Spleen (tissue), 11 donors: ENCODE data around the gene CCDC54. TPM values are rescaled to one million over a fixed set of nuclear protein-coding genes. Genes with fewer than 3 reads are reported as not detected.

Source experiments
- DNase-seq: peaks from one replicate; pipeline ENCODE4 v3.0.0-alpha.2; 2020
- H3K27ac ChIP-seq, 8 donors: fragments of 200-600 bp; sonication (generic) in 7 of 8; 1 replicate in 4 of 8; 2 replicates in 4 of 8; pipeline versions ENCODE4 v1.5.0 to v1.8.0; 2016 to 2021; ENCODE audit warnings: inconsistent platforms in 4 of 8, mild to moderate bottlenecking in 4 of 8, moderate library complexity in 1 of 8
- H3K27me3 ChIP-seq, 7 donors: fragments of 200-600 bp; sonication (generic) in 6 of 7; replicated peaks in 1 of 7; 1 replicate in 4 of 7; 2 replicates in 3 of 7; pipeline versions ENCODE4 v1.5.0 to v1.8.0; 2016 to 2021; ENCODE audit warnings: inconsistent platforms in 3 of 7, mild to moderate bottlenecking in 1 of 7
- H3K36me3 ChIP-seq, 6 donors: fragments of 200-600 bp; sonication (generic) in 5 of 6; 1 replicate in 4 of 6; 2 replicates in 2 of 6; pipeline versions ENCODE4 v1.5.0 to v1.8.0; 2016 to 2021; ENCODE audit warnings: inconsistent platforms in 2 of 6
- H3K4me1 ChIP-seq, 6 donors: fragments of 200-600 bp; sonication (generic) in 5 of 6; 1 replicate in 3 of 6; 2 replicates in 3 of 6; pipeline versions ENCODE4 v1.5.0 to v1.8.0; 2016 to 2021; ENCODE audit warnings: inconsistent platforms in 3 of 6
- H3K4me3 ChIP-seq, 8 donors: fragments of 200-600 bp; sonication (generic) in 7 of 8; 1 replicate in 4 of 8; 2 replicates in 4 of 8; pipeline versions ENCODE4 v1.5.0 to v1.8.0; 2016 to 2021; ENCODE audit warnings: inconsistent platforms in 4 of 8, mild to moderate bottlenecking in 4 of 8, moderate library complexity in 2 of 8
- H3K9me3 ChIP-seq, 8 donors: fragments of 200-600 bp; sonication (generic) in 7 of 8; 1 replicate in 4 of 8; 2 replicates in 4 of 8; pipeline versions ENCODE4 v1.5.0 to v1.8.0; 2016 to 2021; ENCODE audit warnings: inconsistent platforms in 4 of 8
- CTCF ChIP-seq, 11 experiments: fragments of 200-600 bp in 7 of 11; fragments of 450-650 bp in 4 of 11; sonication (generic) in 4 of 11; IDR thresholded peaks in 8 of 11; conservative IDR thresholded peaks in 3 of 11; 1 replicate in 7 of 11; 2 replicates in 4 of 11; pipeline versions ENCODE4 v1.4.0 to v1.8.0; 2016 to 2021; ENCODE audit warnings: antibody characterized with exemption in 11 of 11, inconsistent platforms in 4 of 11, mild to moderate bottlenecking in 1 of 11
- POLR2A ChIP-seq, 3 donors: fragments of 450-650 bp; IDR thresholded peaks; one replicate each; pipeline ENCODE4 v1.5.1; 2017; ENCODE audit warnings: antibody characterized with exemption in 3 of 3, mild to moderate bottlenecking in 1 of 3
- POLR2AphosphoS5 ChIP-seq, 3 donors: sonication (generic); formaldehyde crosslinking; IDR thresholded peaks; one replicate each; pipeline ENCODE4 v1.5.1; 2017; ENCODE audit warnings: antibody characterized with exemption in 3 of 3
- WGBS, 5 donors: extraction: QIAGEN DNeasy Blood & Tissue Kit in 3 of 5; methylation state at CpG; one replicate each; pipeline versions ENCODE4 v1.1.5 to v1.1.7; 2013 to 2018; 5-methylcytosine and 5-hydroxymethylcytosine counted together
- intact Hi-C: fragments of 100-400 bp; cut with DNase I; formaldehyde crosslinking; loops from one replicate; pipeline ENCODE4 v1.15.0; 2023; ENCODE audit warnings: low total_unique reads
- polyA plus RNA-seq, 3 donors: library from polyadenylated mRNA; stranded (reverse); fragments of 200-250 nt; gene quantifications; one replicate each; pipeline ENCODE4 v1.2.1, GENCODE V29; 2013
- total RNA-seq, 7 donors: library from RNA; depleted of rRNA in 3 of 7; stranded (reverse); fragments of >200 nt in 3 of 7; fragmentation: NEBNext Ultra II Directional in 4 of 7; extraction: Animal tissue kit (Norgen Biotek cat#: 25700) in 4 of 7; gene quantifications; one replicate each; pipeline versions ENCODE4 v1.1.0 to v1.2.1, GENCODE V29; 2016 to 2021
- donor health status: healthy with polysubstance abuse.
- donor health status: DM: no; HTN: no; CAD: no; lungs with moderate emphysema.
- donor health status: DM: no; HTN: no; CAD: no.
- donor health status: Bipolar disorder and iron deficiency.
- donor health status: healthy.
- donor health status: DM: no; HTN: no; CAD: no.
- donor health status: DM: yes; HTN: yes; CAD: no.

The CCDC54 gene
- total and polyA plus RNA-seq, 10 donors, result not detected

- peaks cover 0 to 10% (median 2%) of the 10 kb centered on the region in 6 donors for H3K4me1 ChIP-seq
- H3K36me3 ChIP-seq, result no peaks in the 10 kb centered on the region
- H3K4me3 ChIP-seq, result no peak overlapping the region
- intact Hi-C loops, result loop anchor here (5.0 kb wide), 1 partner anchor 145 kb away; no protein-coding TSS in a partner anchor
- no peak overlapping the region for H3K27ac ChIP-seq
- TF ChIP-seq POLR2AphosphoS5 (IDR thresholded peaks at IDR 0.05) (no peak), CTCF (IDR thresholded peaks at IDR 0.05 in 8 of 11, conservative IDR thresholded peaks at IDR 0.05 in 3 of 11) (no peak), POLR2A (IDR thresholded peaks at IDR 0.05) (no peak)
- H3K9me3 ChIP-seq, result no peaks in the 10 kb centered on the region
- DNase-seq, result no peak
- no peaks in the 10 kb centered on the region for H3K27me3 ChIP-seq
Measured at GRCh38 chr3:107416886-107417285, 39.6 kb downstream of the CCDC54 start.

- H3K4me3 ChIP-seq, result peak overlapping the region in 1 of 8 donors; percentile 24
- no peaks in the 10 kb centered on the region for H3K27me3 ChIP-seq
- peaks cover 0 to 23% (median 3%) of the 10 kb centered on the region in 6 donors for H3K4me1 ChIP-seq
- no peaks in the 10 kb centered on the region for H3K36me3 ChIP-seq
- no peak overlapping the region for H3K27ac ChIP-seq
- intact Hi-C loops, result no loop called here
- H3K9me3 ChIP-seq, result no peaks in the 10 kb centered on the region
- peak; percentile 24 to 79 (median 54) for TF ChIP-seq CTCF (IDR thresholded peaks at IDR 0.05 in 8 of 11, conservative IDR thresholded peaks at IDR 0.05 in 3 of 11)
- TF ChIP-seq POLR2AphosphoS5 (IDR thresholded peaks at IDR 0.05), result no peak
- 0 to 1% (median 1%) methylated on average over 4 of the region's 4 CpGs for WGBS, 5 donors
- no peak for DNase-seq
Measured at GRCh38 chr3:107421170-107421792, 44.0 kb downstream of the CCDC54 start.

GRCh38 chr3:107421881-107422280, 44.6 kb downstream of the CCDC54 start:
- H3K4me1 ChIP-seq, result peaks cover 0 to 23% (median 3%) of the 10 kb centered on the region in 6 donors
- TF ChIP-seq CTCF (IDR thresholded peaks at IDR 0.05 in 8 of 11, conservative IDR thresholded peaks at IDR 0.05 in 3 of 11) (no peak), POLR2AphosphoS5 (IDR thresholded peaks at IDR 0.05) (no peak), POLR2A (IDR thresholded peaks at IDR 0.05) (no peak)
- WGBS, 5 donors, result 81 to 100% (median 86%) methylated on average over 1 of the region's 1 CpG

GRCh38 chr3:107425033-107425432, 47.8 kb downstream of the CCDC54 start:
- H3K4me3 ChIP-seq, result no peak overlapping the region
- intact Hi-C loops, result no loop called here
- peaks cover 0 to 9% (median 0%) of the 10 kb centered on the region in 7 donors for H3K27me3 ChIP-seq
- DNase-seq, result no peak
- H3K27ac ChIP-seq, result no peak overlapping the region
- TF ChIP-seq POLR2AphosphoS5 (IDR thresholded peaks at IDR 0.05) (no peak), CTCF (IDR thresholded peaks at IDR 0.05 in 8 of 11, conservative IDR thresholded peaks at IDR 0.05 in 3 of 11) (no peak), POLR2A (IDR thresholded peaks at IDR 0.05) (no peak)
- no peaks in the 10 kb centered on the region for H3K9me3 ChIP-seq
- peaks cover 2 to 45% (median 16%) of the 10 kb centered on the region in 6 donors for H3K4me1 ChIP-seq
- H3K36me3 ChIP-seq, result no peaks in the 10 kb centered on the region

More at GRCh38 chr3:107421881-107422280, 44.6 kb downstream of the CCDC54 start:
- H3K36me3 ChIP-seq, result no peaks in the 10 kb centered on the region
- no peak overlapping the region for H3K27ac ChIP-seq
- H3K27me3 ChIP-seq, result no peaks in the 10 kb centered on the region
- intact Hi-C loops, result no loop called here
- no peaks in the 10 kb centered on the region for H3K9me3 ChIP-seq
- no peak for DNase-seq
- no peak overlapping the region for H3K4me3 ChIP-seq
